Glutamatergic neuron (in vitro differentiated cells): ENCODE results near the gene EME1. TPM values are rescaled to one million over a fixed set of nuclear protein-coding genes. Genes with fewer than 3 reads are reported as not detected.

Source experiments
- DNase-seq: peaks from one replicate; pipeline ENCODE4 v3.0.0; 2022
- H3K27ac Mint-ChIP-seq: one replicate; pipeline ENCODE4 v1.8.0; 2020; ENCODE audit warnings: mild to moderate bottlenecking, mixed read lengths, inconsistent platforms; ENCODE audit not compliant: unreplicated experiment
- H3K27me3 Mint-ChIP-seq: one replicate; pipeline ENCODE4 v1.8.0; 2020; ENCODE audit warnings: mild to moderate bottlenecking, moderate library complexity, mixed read lengths, inconsistent platforms; ENCODE audit not compliant: unreplicated experiment
- H3K36me3 Mint-ChIP-seq: one replicate; pipeline ENCODE4 v1.8.0; 2020; ENCODE audit warnings: mild to moderate bottlenecking, mixed read lengths, inconsistent platforms; ENCODE audit not compliant: unreplicated experiment
- H3K4me1 Mint-ChIP-seq: one replicate; pipeline ENCODE4 v1.8.0; 2020; ENCODE audit warnings: mild to moderate bottlenecking, low read depth, mixed read lengths, inconsistent platforms; ENCODE audit not compliant: unreplicated experiment
- H3K4me3 Mint-ChIP-seq: one replicate; pipeline ENCODE4 v1.8.0; 2020; ENCODE audit warnings: mild to moderate bottlenecking, mixed read lengths, inconsistent platforms; ENCODE audit not compliant: unreplicated experiment
- H3K9me3 Mint-ChIP-seq: one replicate; pipeline ENCODE4 v1.8.0; 2020; ENCODE audit warnings: mild to moderate bottlenecking, moderate library complexity, mixed read lengths, inconsistent platforms; ENCODE audit not compliant: unreplicated experiment
- total RNA-seq: library from RNA; stranded (reverse); fragmentation: NEBNext Ultra II Directional; extraction: Animal tissue kit (Norgen Biotek cat#: 25700); gene quantifications from one replicate; pipeline ENCODE4 v1.2.1, GENCODE V29; 2021; ENCODE audit not compliant: unreplicated experiment
- TF ChIP-seq, protein P1 (sequence below): fragments of 200-600 bp; sonication (generic); IDR thresholded peaks from one replicate; pipeline ENCODE4 v1.5.0; 2021; ENCODE audit not compliant: partially characterized antibody, unreplicated experiment

EME1 gene
- total RNA-seq, 1 donor from 2014 or later, result 4.7 TPM

DNA sequence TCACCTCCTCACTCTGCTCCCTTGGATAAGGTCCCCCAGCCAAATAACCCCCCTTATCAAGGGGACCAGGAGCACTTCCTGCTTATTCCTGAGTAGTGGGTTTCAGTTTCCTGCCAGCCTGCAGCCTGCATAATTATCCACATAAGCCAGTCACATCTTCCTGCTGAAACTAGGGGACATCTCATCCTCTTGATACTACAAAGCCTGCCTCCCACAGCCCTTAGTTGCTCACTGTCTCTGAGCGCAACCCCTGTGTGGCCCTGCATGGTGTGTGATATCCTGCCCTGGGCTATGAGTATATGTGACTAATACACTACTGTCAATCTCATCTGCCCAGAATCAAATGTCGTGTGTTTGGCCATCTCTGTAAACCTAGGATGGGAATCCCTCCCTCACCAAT is 35.1 kb upstream of the EME1 start:
- TF ChIP-seq, protein P1, sequence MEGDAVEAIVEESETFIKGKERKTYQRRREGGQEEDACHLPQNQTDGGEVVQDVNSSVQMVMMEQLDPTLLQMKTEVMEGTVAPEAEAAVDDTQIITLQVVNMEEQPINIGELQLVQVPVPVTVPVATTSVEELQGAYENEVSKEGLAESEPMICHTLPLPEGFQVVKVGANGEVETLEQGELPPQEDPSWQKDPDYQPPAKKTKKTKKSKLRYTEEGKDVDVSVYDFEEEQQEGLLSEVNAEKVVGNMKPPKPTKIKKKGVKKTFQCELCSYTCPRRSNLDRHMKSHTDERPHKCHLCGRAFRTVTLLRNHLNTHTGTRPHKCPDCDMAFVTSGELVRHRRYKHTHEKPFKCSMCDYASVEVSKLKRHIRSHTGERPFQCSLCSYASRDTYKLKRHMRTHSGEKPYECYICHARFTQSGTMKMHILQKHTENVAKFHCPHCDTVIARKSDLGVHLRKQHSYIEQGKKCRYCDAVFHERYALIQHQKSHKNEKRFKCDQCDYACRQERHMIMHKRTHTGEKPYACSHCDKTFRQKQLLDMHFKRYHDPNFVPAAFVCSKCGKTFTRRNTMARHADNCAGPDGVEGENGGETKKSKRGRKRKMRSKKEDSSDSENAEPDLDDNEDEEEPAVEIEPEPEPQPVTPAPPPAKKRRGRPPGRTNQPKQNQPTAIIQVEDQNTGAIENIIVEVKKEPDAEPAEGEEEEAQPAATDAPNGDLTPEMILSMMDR, result no peak
- Mint-ChIP-seq H3K27ac (no peak overlapping the region), H3K36me3 (peaks cover 9% of the 10 kb centered on the region), H3K27me3 (no peaks in the 10 kb centered on the region), H3K4me3 (no peak overlapping the region), H3K9me3 (no peaks in the 10 kb centered on the region), H3K4me1 (no peaks in the 10 kb centered on the region)
- no peak for DNase-seq

DNA sequence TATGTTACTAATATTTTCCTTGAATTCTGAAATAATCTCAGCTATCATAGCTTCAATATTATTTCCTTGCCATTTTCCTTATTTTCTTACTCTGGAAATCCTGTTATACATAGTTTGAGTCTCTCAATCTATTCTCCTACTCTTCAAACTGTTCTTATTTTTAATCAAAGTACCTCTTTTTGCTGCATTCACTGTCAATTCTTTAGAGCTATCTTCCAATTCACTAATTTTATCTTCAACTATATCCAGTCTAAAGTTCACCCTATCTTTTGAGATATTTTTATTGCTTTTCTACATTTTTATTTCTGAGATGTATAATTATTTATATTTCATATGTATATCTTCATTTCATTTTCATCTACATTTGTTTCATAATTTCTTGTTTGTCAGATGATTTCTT is 34.4 kb upstream of the EME1 start:
- no peak for DNase-seq
- TF ChIP-seq, protein P1, result no peak
- Mint-ChIP-seq H3K4me1 (no peaks in the 10 kb centered on the region), H3K27ac (no peak overlapping the region), H3K27me3 (no peaks in the 10 kb centered on the region), H3K4me3 (no peak overlapping the region), H3K36me3 (peaks cover 9% of the 10 kb centered on the region), H3K9me3 (no peaks in the 10 kb centered on the region)

DNA sequence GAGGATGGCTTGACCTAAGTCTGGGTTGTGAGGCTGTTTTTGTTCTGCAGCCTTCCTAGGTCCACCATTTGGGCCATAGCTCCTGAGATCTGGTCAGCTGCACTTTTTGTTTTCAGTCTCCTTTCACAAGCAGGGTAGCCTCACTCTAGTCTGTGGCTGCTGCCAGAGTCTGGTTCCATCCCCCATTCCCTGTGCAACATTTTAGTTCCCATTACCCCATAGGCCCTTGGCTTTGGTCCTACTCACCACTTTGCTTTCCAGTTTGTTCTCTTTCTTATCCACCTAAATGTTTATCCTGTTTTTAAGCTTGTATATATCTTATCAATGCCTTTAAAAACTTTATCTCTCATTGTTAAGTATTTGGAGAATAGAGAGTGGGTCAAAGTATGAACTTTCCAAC is 33.6 kb upstream of the EME1 start:
- Mint-ChIP-seq H3K27ac (no peak overlapping the region), H3K4me3 (no peak overlapping the region), H3K9me3 (no peaks in the 10 kb centered on the region), H3K36me3 (peaks cover 9% of the 10 kb centered on the region), H3K4me1 (peaks cover under 1% of the 10 kb centered on the region), H3K27me3 (no peaks in the 10 kb centered on the region)
- DNase-seq, result no peak
- TF ChIP-seq, protein P1, result no peak

DNA sequence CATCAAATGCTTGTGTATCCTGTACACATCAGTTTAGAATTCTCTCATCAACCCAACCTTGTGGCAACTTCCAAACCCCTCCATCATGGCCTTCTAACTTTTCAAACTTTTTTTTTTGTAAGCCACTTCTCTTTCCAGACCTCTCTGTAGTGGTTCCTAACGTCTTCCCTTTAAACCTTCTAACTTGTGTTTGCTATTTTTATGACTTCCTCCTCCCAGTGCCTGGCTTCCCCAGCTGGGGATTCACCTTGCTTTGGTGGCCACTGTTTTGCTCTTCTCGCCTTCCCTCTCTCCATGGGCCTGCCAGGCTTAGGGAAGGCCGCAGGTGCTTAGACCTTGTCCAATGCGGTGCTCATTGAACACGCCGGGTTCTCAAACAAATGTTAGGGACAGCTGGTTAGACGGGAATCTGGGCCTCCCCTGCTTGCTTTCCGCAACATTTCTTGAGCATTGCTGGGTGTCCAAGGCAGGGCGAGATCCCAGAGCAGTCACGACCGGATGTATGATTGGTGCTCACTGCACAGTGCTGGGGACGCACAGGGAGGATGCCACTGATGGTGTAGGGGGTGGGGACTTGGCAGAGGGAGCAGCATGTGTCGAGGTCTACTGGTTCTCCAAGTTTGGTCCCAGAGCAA is 28.2 kb upstream of the EME1 start:
- Mint-ChIP-seq H3K27ac (no peak overlapping the region), H3K4me3 (peak overlapping the region; percentile 84), H3K36me3 (no peaks in the 10 kb centered on the region), H3K9me3 (peaks cover 9% of the 10 kb centered on the region), H3K27me3 (peaks cover 5% of the 10 kb centered on the region), H3K4me1 (peaks cover 7% of the 10 kb centered on the region)
- DNase-seq, result no peak
- TF ChIP-seq, protein P1, result no peak

DNA sequence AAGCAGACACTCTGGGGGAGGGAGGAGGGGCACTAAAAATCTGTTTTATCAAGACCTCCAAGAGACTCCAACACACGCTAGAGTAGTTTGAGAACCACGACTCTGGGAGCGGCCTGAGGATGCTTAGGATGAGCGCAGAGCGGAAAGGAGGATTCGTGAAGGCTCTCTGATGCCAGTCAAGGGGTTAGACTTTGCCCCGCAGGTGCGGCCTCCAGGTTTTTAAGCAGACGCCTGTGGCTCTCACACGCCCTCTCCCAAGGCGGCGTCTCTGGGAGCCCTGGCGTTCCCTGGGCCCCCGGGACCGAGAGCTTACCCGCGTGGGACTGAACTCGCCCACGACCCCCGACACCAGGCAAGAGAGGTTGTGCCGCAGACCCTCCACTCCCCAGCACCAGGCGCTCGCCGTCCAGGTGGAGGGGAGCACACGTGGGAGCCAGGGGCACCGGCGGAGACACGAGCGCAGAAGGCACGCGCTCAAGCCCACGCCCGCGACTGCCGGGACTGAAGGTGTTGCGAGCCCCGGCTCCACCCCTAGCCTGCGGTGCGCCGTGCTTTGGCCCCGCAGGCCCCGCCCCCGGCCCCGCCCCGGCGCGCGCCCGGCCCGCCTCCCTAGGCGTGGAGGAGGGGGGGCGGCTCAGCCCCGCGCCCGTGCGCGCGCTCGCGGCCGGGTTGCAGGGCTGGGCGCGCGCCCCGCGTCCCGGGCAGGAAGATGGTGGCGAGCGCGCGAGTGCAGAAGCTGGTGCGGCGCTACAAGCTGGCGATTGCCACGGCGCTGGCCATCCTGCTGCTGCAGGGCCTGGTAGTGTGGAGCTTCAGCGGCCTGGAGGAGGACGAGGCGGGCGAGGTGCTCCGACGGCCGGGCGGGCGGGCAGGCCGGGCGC is 27.4 kb upstream of the EME1 start, which contains the start of gene XYLT2:
TSS of gene XYLT2 (plus strand) at position 695 of the 881 bp plus-strand sequence. CDS start at position 710, 15 bp downstream.
- TF ChIP-seq, protein P1, result no peak
- Mint-ChIP-seq H3K4me3 (peak within 1 kb of the TSS; percentile 85), H3K4me1 (peaks cover 7% of the 10 kb centered on the region), H3K36me3 (no peaks in the 10 kb centered on the region), H3K27ac (peak within 1 kb of the TSS; percentile 62), H3K9me3 (peaks cover 12% of the 10 kb centered on the region), H3K27me3 (peaks cover 5% of the 10 kb centered on the region)
- DNase-seq, result peak; percentile 84
